Measurements from ENCODE around the gene SFSWAP.

SFSWAP gene

DNA sequence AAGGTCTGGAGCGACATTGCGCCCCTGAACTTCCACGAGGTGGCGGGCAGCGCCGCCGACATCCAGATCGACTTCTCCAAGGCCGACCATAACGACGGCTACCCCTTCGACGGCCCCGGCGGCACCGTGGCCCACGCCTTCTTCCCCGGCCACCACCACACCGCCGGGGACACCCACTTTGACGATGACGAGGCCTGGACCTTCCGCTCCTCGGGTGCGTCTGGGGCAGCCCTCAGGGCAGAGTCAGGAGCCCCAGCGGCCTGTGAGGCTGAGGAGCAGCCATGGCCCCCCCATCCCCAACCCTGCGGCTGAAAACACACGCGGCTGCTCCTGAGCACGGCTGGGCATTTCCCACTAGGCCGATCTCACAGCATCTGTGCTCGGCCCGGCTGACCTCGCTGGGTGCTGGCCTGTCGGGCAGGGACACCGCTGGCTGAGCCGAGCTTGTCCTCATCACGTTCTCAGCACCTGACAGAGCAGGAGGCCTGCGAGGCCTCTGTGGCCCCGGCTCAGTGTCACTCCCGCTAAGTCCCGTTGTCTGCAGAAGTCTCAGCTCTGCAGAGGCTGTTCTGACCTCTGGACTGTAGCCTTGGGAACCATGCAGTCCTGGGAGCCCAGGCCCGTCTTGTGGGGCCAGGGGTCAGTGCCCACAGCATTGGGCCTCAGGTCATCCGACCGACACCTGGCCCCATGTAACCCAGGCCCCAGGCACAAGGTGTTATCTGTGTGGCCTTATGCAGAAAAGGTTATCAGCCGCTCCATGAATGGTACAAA lies 129.9 kb downstream of the SFSWAP start:
- peaks cover 28% of the 10 kb centered on the region for H3K36me3 ChIP-seq (ENCODE audit: control insufficient read depth, insufficient read depth, low read length)
- no peaks in the 10 kb centered on the region for H3K9me3 ChIP-seq (ENCODE audit: control insufficient read depth, insufficient read depth, low read length)
- no peak overlapping the region for H3K27ac ChIP-seq (ENCODE audit: low read depth, low read length)
- no peak overlapping the region for H3K9ac ChIP-seq (ENCODE audit: low read depth, low read length)
- H3K27me3 ChIP-seq (ENCODE audit: control insufficient read depth, insufficient read depth, low read length): no peaks in the 10 kb centered on the region
- no peaks in the 10 kb centered on the region for H3K4me1 ChIP-seq (ENCODE audit: control insufficient read depth, insufficient read depth, low read length)
- H3K4me3 ChIP-seq (ENCODE audit: low read depth, low read length): no peak overlapping the region

DNA sequence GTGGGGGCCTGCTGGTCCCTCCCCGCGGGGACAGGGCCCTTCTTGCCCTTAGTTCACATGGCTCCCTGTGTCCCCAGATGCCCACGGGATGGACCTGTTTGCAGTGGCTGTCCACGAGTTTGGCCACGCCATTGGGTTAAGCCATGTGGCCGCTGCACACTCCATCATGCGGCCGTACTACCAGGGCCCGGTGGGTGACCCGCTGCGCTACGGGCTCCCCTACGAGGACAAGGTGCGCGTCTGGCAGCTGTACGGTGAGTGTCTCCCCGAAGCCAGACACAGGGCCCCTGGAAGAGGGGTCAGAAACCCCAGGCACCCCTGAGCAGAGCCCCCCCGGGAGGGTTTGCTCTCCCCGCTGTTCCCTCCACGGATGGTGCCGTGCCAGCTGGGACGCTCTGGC lies 130.7 kb downstream of the SFSWAP start:
- H3K4me1 ChIP-seq (ENCODE audit: control insufficient read depth, insufficient read depth, low read length): no peaks in the 10 kb centered on the region
- peaks cover 30% of the 10 kb centered on the region for H3K36me3 ChIP-seq (ENCODE audit: control insufficient read depth, insufficient read depth, low read length)
- H3K9ac ChIP-seq (ENCODE audit: low read depth, low read length): no peak overlapping the region
- no peak overlapping the region for H3K27ac ChIP-seq (ENCODE audit: low read depth, low read length)
- H3K27me3 ChIP-seq (ENCODE audit: control insufficient read depth, insufficient read depth, low read length): no peaks in the 10 kb centered on the region
- H3K4me3 ChIP-seq (ENCODE audit: low read depth, low read length): no peak overlapping the region
- H3K9me3 ChIP-seq (ENCODE audit: control insufficient read depth, insufficient read depth, low read length): no peaks in the 10 kb centered on the region

DNA sequence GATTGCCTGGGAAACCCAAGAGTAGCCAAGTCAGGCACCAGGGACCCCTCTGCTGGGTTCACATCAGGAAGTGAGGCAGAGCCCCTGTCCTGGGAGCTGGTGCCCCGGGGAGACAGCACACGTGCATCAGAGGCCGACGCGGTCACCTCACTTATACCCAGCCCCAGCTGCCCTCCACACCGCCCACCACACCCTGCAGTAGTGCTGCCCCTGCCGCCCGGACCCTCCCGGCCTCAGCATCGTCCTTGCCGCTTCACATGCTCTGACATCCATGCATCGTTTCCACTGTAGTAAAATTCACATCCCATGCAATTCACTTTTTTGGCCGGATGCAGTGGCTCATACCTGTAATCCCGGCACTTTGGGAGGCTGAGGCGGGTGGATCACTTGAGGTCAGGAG lies 131.3 kb downstream of the SFSWAP start:
- no peak overlapping the region for H3K9ac ChIP-seq (ENCODE audit: low read depth, low read length)
- no peak overlapping the region for H3K4me3 ChIP-seq (ENCODE audit: low read depth, low read length)
- H3K4me1 ChIP-seq (ENCODE audit: control insufficient read depth, insufficient read depth, low read length): no peaks in the 10 kb centered on the region
- no peaks in the 10 kb centered on the region for H3K27me3 ChIP-seq (ENCODE audit: control insufficient read depth, insufficient read depth, low read length)
- no peaks in the 10 kb centered on the region for H3K9me3 ChIP-seq (ENCODE audit: control insufficient read depth, insufficient read depth, low read length)
- H3K27ac ChIP-seq (ENCODE audit: low read depth, low read length): no peak overlapping the region
- H3K36me3 ChIP-seq (ENCODE audit: control insufficient read depth, insufficient read depth, low read length): peaks cover 33% of the 10 kb centered on the region

DNA sequence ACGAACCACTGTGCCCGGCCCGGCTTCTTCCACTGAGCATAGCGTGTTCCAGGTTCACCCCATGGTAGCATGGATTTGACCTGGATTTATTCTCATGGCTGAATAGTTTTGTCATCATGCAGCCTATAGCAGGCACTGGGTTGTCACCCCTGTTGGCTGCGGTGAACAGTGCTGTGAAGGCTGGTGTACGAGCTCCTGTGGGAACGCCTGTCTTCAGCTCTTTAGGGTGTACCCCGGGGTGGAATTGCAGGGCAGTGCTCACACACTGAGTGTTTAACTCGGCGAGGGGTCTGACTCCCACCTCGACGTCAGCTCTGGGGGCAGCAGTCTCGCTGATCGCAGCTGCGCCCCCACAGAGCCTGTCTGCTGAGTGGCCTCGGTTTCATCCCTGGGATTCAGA lies 132.6 kb downstream of the SFSWAP start:
- Histone ChIP-seq H3K27me3 (ENCODE audit: control insufficient read depth, insufficient read depth, low read length) (no peaks in the 10 kb centered on the region), H3K4me3 (ENCODE audit: low read depth, low read length) (no peak overlapping the region), H3K9ac (ENCODE audit: low read depth, low read length) (no peak overlapping the region), H3K36me3 (ENCODE audit: control insufficient read depth, insufficient read depth, low read length) (peaks cover 33% of the 10 kb centered on the region), H3K9me3 (ENCODE audit: control insufficient read depth, insufficient read depth, low read length) (no peaks in the 10 kb centered on the region), H3K27ac (ENCODE audit: low read depth, low read length) (no peak overlapping the region), H3K4me1 (ENCODE audit: control insufficient read depth, insufficient read depth, low read length) (no peaks in the 10 kb centered on the region)

DNA sequence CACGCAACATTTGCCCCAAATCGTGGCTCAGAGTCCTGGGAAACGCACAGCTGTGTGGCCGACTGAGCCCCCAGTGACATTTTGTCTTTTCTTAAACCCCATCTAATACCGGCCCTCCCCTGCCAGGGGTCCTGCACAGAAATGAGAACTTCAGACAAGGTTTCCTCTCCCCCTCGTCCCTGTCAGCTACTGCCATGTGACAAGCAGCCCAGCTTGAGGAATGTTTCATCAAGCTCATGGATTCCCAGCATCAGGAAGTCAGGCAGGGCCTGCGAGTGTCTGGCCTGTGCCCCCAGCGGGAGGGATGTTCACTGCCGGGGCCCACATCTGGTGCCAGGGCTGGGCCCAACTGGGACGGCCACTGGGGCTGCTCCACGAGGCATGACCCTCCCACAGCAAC lies 133.2 kb downstream of the SFSWAP start:
- H3K9ac ChIP-seq (ENCODE audit: low read depth, low read length): no peak overlapping the region
- no peaks in the 10 kb centered on the region for H3K9me3 ChIP-seq (ENCODE audit: control insufficient read depth, insufficient read depth, low read length)
- peaks cover 33% of the 10 kb centered on the region for H3K36me3 ChIP-seq (ENCODE audit: control insufficient read depth, insufficient read depth, low read length)
- no peaks in the 10 kb centered on the region for H3K27me3 ChIP-seq (ENCODE audit: control insufficient read depth, insufficient read depth, low read length)
- no peak overlapping the region for H3K4me3 ChIP-seq (ENCODE audit: low read depth, low read length)
- H3K27ac ChIP-seq (ENCODE audit: low read depth, low read length): no peak overlapping the region
- H3K4me1 ChIP-seq (ENCODE audit: control insufficient read depth, insufficient read depth, low read length): no peaks in the 10 kb centered on the region

DNA sequence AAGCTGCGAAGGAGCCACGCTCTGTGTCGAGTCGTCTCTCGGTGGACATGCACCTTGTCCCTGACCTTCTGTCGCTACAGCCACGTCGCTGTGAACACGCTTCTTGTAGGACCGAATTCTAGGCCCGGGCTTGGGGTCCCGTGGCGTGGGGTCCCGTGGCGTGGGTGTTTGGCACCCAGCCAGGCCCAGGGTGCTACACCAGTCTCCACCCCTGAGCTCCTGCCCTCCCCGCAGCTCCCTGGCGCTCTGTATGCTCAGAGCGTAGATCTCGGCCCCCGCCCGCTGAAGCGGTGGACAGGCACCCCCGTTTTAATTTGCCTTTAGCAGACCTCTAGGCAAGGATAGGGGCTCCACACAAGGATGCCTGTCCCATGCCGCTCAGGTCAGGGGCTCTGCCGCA lies 133.8 kb downstream of the SFSWAP start:
- Histone ChIP-seq H3K36me3 (ENCODE audit: control insufficient read depth, insufficient read depth, low read length) (peaks cover 33% of the 10 kb centered on the region), H3K9ac (ENCODE audit: low read depth, low read length) (no peak overlapping the region), H3K27ac (ENCODE audit: low read depth, low read length) (no peak overlapping the region), H3K27me3 (ENCODE audit: control insufficient read depth, insufficient read depth, low read length) (no peaks in the 10 kb centered on the region), H3K4me1 (ENCODE audit: control insufficient read depth, insufficient read depth, low read length) (no peaks in the 10 kb centered on the region), H3K9me3 (ENCODE audit: control insufficient read depth, insufficient read depth, low read length) (no peaks in the 10 kb centered on the region), H3K4me3 (ENCODE audit: low read depth, low read length) (no peak overlapping the region)

DNA sequence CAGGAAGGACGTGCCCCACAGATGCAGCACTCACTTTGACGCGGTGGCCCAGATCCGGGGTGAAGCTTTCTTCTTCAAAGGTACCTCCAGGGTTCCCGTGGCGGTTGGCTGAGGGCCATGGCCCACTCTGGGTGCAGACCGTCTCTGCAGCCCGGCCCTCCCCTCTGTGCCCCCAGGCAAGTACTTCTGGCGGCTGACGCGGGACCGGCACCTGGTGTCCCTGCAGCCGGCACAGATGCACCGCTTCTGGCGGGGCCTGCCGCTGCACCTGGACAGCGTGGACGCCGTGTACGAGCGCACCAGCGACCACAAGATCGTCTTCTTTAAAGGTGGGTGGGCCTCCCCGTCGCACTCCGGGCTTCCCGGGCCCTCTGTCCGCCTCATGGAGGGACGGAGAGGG lies 134.2 kb downstream of the SFSWAP start:
- peaks cover 33% of the 10 kb centered on the region for H3K36me3 ChIP-seq (ENCODE audit: control insufficient read depth, insufficient read depth, low read length)
- no peaks in the 10 kb centered on the region for H3K9me3 ChIP-seq (ENCODE audit: control insufficient read depth, insufficient read depth, low read length)
- no peak overlapping the region for H3K27ac ChIP-seq (ENCODE audit: low read depth, low read length)
- H3K27me3 ChIP-seq (ENCODE audit: control insufficient read depth, insufficient read depth, low read length): no peaks in the 10 kb centered on the region
- no peak overlapping the region for H3K9ac ChIP-seq (ENCODE audit: low read depth, low read length)
- no peaks in the 10 kb centered on the region for H3K4me1 ChIP-seq (ENCODE audit: control insufficient read depth, insufficient read depth, low read length)
- H3K4me3 ChIP-seq (ENCODE audit: low read depth, low read length): no peak overlapping the region

DNA sequence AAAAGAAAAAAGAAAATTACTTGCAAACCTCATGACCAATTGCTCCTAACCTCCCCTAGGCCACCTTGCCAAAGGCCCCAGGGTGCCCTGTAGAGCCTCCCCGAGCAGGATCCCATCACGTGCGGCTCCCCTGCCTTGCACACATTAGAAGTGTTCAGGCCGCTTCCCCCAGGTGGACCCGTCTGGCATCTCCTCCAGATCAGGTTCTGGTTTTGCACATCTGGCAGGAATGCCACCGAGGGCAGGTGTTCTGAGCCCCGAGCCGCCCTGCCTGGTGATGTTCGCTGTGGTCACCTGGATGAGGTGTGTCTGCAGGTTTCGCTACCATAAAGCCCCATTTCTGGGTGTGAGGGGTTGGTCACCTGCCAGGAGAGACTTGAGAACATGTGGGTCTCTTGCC lies 136.6 kb downstream of the SFSWAP start:
- H3K27me3 ChIP-seq (ENCODE audit: control insufficient read depth, insufficient read depth, low read length): no peaks in the 10 kb centered on the region
- no peak overlapping the region for H3K9ac ChIP-seq (ENCODE audit: low read depth, low read length)

DNA sequence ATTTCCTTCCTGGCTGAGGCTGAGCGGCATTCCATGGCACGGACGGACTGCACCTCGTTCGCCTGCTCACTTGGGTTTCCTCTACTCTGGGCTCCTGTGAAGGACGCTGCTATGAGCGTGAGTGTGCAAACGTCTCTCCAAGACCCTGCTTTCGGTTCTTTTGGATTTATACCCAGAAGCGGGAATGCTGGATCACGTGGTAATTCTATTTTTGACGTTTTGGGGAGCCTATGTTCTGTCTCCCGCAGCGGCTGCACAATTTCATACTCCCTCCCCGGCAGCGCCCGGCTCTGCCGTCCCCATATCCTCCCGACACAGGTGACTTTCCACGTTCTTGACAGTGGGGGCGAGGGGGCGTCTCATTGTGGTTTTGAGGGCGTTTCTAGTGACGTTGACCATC lies 137.9 kb downstream of the SFSWAP start:
- no peak overlapping the region for H3K4me3 ChIP-seq (ENCODE audit: low read depth, low read length)
- H3K27me3 ChIP-seq (ENCODE audit: control insufficient read depth, insufficient read depth, low read length): no peaks in the 10 kb centered on the region
- no peaks in the 10 kb centered on the region for H3K9me3 ChIP-seq (ENCODE audit: control insufficient read depth, insufficient read depth, low read length)
- H3K4me1 ChIP-seq (ENCODE audit: control insufficient read depth, insufficient read depth, low read length): no peaks in the 10 kb centered on the region
- peaks cover 18% of the 10 kb centered on the region for H3K36me3 ChIP-seq (ENCODE audit: control insufficient read depth, insufficient read depth, low read length)
- no peak overlapping the region for H3K9ac ChIP-seq (ENCODE audit: low read depth, low read length)
- no peak overlapping the region for H3K27ac ChIP-seq (ENCODE audit: low read depth, low read length)

More for the DNA sequence above, 136.6 kb downstream of the SFSWAP start:
- Histone ChIP-seq H3K4me1 (ENCODE audit: control insufficient read depth, insufficient read depth, low read length) (no peaks in the 10 kb centered on the region), H3K4me3 (ENCODE audit: low read depth, low read length) (no peak overlapping the region), H3K9me3 (ENCODE audit: control insufficient read depth, insufficient read depth, low read length) (no peaks in the 10 kb centered on the region), H3K36me3 (ENCODE audit: control insufficient read depth, insufficient read depth, low read length) (peaks cover 18% of the 10 kb centered on the region), H3K27ac (ENCODE audit: low read depth, low read length) (no peak overlapping the region)

All from HUES48 (cell line).